Lower leg skin (tissue), 4 donors: ENCODE results near the gene NSL1. TPM values are rescaled to one million over a fixed set of nuclear protein-coding genes. Genes with fewer than 3 reads are reported as not detected.
"Not testable (repeated sequence)": the region's sequence is repeated elsewhere in the genome, so short reads cannot be mapped to it uniquely, and the experiment has no call there.

ENCODE experiments used
- DNase-seq, 2 donors: peaks; one replicate each; pipeline ENCODE4 v3.0.0-alpha.2; 2019; ENCODE audit warnings: low spot score in 2 of 2
- H3K4me3 ChIP-seq: fragments of 200-600 bp; sonication (generic); 2 replicates; pipeline ENCODE4 v1.5.1; 2017; ENCODE audit warnings: mild to moderate bottlenecking, low read depth; ENCODE audit not compliant: poor library complexity, severe bottlenecking
- POLR2A ChIP-seq, 2 donors: fragments of 450-650 bp; IDR thresholded peaks; one replicate each; pipeline ENCODE4 v1.6.1; 2016 to 2017; ENCODE audit warnings: antibody characterized with exemption in 2 of 2, mild to moderate bottlenecking in 1 of 2, moderate library complexity in 1 of 2
- WGBS, 2 donors: methylation state at CpG; one replicate each; pipeline ENCODE4 v1.1.5; 2018; 5-methylcytosine and 5-hydroxymethylcytosine counted together
- intact Hi-C: fragments of 100-400 bp; cut with DNase I; formaldehyde crosslinking; loops from one replicate; pipeline ENCODE4 v1.15.0; 2023; ENCODE audit warnings: low total_unique reads
- total RNA-seq, 4 donors: library from RNA; depleted of rRNA; stranded (reverse); fragments of >200 nt; gene quantifications; one replicate each; pipeline ENCODE4 v1.1.0, GENCODE V29; 2016
- TF ChIP-seq, protein P1 (sequence below), 3 donors: fragments of 450-650 bp; IDR thresholded peaks; one replicate each; pipeline ENCODE4 v1.5.1; 2016; ENCODE audit warnings: antibody characterized with exemption in 3 of 3, mild to moderate bottlenecking in 3 of 3, moderate library complexity in 2 of 3

The NSL1 gene
- total RNA-seq, 4 donors from 2014 or later: 13.9 to 41.8 (median 30.0) TPM

DNA sequence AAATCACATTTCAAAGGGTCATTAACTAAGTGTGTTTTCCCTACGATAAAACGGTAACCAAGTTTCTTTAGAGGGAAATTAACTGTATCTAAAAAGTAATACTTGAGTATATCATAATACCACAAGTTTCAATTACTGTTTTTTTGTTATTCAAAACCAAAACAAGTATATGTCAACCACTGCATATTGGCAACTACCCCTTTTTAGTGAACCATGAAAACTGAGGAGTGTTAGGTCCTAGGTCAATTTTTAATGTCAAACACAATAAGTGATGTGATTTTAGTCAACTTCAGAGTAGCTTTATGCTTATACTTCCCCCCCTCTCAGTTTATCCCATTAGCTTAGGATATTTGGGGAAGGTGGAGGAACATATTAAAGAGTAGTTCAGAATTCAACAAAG lies 10.4 kb downstream of the NSL1 start:
- DNase-seq: no peak
- intact Hi-C loops: no loop called here
- 85 to 92% methylated on average over 2 of the region's 2 CpGs for WGBS, 2 donors
- TF ChIP-seq, protein P1, sequence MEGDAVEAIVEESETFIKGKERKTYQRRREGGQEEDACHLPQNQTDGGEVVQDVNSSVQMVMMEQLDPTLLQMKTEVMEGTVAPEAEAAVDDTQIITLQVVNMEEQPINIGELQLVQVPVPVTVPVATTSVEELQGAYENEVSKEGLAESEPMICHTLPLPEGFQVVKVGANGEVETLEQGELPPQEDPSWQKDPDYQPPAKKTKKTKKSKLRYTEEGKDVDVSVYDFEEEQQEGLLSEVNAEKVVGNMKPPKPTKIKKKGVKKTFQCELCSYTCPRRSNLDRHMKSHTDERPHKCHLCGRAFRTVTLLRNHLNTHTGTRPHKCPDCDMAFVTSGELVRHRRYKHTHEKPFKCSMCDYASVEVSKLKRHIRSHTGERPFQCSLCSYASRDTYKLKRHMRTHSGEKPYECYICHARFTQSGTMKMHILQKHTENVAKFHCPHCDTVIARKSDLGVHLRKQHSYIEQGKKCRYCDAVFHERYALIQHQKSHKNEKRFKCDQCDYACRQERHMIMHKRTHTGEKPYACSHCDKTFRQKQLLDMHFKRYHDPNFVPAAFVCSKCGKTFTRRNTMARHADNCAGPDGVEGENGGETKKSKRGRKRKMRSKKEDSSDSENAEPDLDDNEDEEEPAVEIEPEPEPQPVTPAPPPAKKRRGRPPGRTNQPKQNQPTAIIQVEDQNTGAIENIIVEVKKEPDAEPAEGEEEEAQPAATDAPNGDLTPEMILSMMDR (IDR thresholded peaks at IDR 0.05): no peak
- no peak for TF ChIP-seq POLR2A (IDR thresholded peaks at IDR 0.05)
- no peak overlapping the region for H3K4me3 ChIP-seq

DNA sequence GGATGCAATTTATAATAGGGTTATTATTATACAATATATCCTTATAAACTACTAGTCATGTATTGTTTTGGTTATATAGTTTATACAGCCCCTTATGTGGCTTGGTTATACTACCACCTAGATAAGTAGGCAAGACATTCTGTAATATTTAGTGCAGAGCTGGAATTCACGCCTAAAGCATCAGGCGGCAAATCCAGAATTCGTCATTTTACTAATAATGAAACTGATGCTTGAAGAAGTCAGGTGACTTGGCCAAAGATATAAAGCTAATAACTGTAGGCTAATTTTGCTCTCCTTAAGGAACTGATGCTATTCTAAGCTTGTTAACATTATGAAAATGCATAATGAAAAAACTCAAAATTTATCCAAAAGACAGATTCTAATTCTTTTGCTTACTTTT lies 10.8 kb downstream of the NSL1 start:
- H3K4me3 ChIP-seq: no peak overlapping the region
- no peak for TF ChIP-seq POLR2A (IDR thresholded peaks at IDR 0.05)
- TF ChIP-seq, protein P1 (IDR thresholded peaks at IDR 0.05): no peak
- intact Hi-C loops: no loop called here
- 87 to 90% methylated on average over 3 of the region's 3 CpGs for WGBS, 2 donors
- no peak for DNase-seq

DNA sequence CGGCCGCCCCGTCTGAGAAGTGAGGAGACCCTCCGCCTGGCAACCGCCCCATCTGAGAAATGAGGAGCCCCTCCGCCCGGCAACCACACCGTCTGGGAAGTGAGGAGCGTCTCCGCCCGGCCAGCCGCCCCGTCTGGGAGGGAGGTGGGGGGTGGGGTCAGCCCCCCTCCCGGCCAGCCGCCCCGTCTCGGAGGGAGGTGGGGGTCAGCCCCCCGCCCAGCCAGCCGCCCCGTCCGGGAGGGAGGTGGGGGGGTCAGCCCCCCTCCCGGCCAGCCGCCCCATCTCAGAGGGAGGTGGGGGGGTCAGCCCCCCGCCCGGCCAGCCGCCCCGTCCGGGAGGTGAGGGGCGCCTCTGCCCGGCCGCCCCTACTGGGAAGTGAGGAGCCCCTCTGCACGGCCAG lies 12.5 kb downstream of the NSL1 start:
- H3K4me3 ChIP-seq, intact Hi-C loops, DNase-seq: not testable (repeated sequence)
- WGBS, 2 donors: 87% methylated on average over 6 of the region's 32 CpGs; no CpG with 5 or more reads in 1 of the 2 donors

DNA sequence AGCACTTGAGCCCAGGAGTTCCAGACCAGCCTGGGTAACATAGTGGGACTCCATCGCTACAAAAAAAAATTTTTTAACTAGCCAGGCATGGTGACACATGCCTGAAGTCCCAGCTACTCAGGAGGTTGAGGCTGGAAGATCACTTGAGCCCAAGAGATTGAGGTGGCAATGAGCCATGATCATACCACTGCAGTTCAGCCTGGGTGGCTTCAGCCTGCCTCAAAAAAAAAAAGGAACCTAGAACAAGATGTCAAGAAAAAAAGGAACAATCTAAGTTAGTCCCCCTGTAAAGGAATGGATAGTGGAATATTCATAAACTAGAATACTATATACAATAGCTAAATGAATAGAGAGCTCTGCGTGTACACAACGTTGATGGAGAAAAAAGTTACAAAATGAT lies 14.4 kb downstream of the NSL1 start:
- WGBS, 2 donors: 85 to 90% methylated on average over 3 of the region's 3 CpGs
- TF ChIP-seq, protein P1 (IDR thresholded peaks at IDR 0.05): no peak
- TF ChIP-seq POLR2A (IDR thresholded peaks at IDR 0.05): no peak
- intact Hi-C loops: no loop called here
- H3K4me3 ChIP-seq: no peak overlapping the region
- no peak for DNase-seq

DNA sequence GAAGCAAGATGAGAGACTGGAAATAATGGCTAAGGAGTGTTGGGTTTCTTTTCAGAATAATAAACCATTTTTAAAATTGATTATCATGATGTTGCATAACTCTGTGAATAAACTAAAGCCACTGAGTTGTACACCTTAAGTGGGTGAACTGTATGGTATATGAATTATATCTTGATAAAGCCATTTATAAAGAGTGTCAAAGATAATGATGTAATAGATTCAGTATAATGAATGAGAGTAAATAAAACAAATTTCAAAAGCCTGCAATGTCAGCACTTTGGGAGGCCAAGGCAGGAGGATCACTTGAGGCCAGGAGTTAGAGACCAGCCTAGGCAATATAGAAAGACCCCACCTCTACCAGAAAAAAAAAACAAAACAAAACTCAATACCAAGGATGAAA lies 16.3 kb downstream of the NSL1 start:
- no peak for DNase-seq
- H3K4me3 ChIP-seq: no peak overlapping the region
- no peak for TF ChIP-seq POLR2A (IDR thresholded peaks at IDR 0.05)
- TF ChIP-seq, protein P1 (IDR thresholded peaks at IDR 0.05): no peak
- intact Hi-C loops: no loop called here

DNA sequence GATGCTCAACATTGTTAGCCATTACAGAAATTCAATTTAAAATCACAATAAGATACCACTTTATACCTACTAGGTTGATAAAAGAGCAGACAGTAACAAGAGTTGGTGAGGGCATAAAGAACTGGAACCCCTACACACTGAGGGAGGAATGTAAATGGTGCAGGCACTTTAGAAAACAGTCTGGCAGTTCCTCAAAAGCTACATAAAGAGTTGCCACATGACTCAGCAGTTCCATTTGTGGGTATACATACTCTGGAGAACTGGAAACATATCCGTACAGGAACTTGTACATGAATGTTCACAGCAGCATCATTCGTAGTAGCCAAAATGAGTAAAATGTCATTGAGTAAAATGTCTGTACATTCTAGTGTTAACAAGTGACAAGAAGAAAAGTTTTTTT lies 17.0 kb downstream of the NSL1 start:
- no peak overlapping the region for H3K4me3 ChIP-seq
- no peak for DNase-seq
- no peak for TF ChIP-seq POLR2A (IDR thresholded peaks at IDR 0.05)
- TF ChIP-seq, protein P1 (IDR thresholded peaks at IDR 0.05): no peak
- intact Hi-C loops: no loop called here
- 73 to 81% methylated on average over 2 of the region's 2 CpGs for WGBS, 2 donors
